Measurements from ENCODE around the gene PARP12. TPM values are rescaled to one million over a fixed set of nuclear protein-coding genes. Genes with fewer than 3 reads are reported as not detected.

The PARP12 gene
- polyA plus RNA-seq, 3 donors: 13.3 to 22.2 (median 17.0) TPM

DNA sequence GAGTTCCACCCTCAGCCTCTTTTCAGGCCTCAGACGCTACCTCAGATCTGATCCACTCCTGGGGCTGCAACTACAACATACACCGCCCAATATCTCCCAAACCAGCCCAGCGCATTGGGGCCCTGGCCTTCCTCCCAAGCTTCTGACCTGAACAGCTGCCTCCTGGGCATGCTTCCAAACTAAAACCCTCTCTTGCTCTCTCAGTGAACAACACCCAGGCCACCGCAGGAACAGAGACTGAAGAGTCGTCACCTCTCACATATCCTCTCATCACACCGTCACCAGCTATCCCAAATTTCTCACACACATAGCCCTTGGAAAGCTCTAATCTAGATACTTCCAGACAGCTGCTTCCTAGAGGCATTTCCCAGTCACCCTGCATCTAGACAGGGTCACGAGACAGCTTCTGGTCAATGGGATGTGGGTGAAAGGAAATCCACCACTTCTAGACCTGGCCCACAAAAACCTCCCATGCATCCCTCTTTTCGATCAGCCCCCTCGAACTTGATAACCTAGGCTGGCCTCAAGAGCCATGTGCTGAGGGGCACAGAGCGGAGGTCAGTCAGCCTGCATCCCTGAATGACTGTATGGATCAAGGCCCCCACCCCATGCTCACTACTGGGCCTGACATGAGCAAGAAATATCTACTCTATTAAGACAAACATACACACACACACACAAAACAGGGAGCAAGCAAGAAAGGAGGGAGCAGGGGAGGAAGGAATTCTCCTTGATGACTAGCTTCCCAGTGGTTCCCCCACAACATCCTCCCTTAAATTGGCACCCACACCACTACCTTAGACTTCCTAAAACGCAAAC, 1.8 kb downstream of the PARP12 start:
- DNase-seq: no peak

DNA sequence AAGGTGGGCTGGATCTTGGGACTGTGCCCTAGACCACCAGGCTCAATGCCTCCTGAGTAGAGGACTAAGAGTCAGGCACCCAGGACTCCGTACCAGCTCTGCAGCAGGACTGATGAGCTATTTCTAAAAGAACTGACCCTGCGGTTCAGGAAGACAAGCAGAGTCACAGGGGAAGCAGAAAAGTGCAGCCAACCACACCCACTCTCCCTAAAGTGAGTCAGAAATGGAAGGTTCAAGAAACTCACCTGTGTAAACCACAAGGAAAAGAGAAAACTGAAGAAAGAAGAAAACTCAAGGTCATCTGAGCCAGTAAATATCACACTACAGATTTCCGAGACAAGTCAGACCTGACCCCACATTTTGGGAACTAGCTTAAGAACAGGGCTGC, 2.5 kb downstream of the PARP12 start:
- no peak for DNase-seq

DNA sequence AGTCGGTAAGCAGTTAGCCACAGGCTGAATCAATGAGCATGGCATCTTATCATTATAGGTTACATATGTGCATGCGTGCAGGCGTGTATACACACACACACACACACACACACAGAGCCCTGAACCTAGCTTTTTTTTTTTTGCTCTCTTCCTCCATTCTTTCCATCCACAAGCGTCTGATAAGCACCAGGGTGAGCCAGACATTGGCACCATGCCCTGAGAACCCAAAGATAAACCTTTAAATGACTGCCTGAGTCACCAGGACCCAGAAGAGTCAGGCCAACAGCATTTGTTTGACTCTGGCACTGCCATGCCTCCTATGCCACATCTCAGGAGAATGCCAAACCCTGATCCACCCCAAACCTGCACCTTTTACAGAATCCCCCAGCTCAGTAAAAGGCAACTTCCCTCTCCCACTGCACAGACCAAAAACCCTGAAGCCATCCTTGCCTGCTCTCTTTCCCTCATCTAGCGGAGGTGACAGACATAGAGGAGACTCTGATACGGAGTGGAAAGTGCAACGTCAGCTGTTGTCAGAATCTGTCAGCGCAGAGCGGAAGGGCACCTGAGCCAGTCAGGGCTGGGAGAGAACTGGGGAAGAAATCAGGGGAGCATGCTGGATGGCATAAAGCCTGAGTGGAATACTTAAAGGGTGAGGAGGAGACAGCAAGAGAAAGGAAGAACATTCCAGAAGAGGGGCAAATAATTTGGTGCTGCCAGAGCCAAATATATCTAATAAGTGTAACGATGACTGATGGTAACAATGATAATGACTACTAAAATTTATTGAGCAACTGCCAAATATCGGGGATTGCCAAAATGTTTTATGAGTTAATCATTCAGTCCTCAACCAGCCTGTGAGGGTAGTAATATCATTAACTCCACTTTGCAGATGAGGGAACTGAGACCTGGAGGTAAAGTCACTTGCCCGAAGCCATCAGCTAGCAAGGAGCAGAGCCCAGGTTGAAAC, 3.2 kb downstream of the PARP12 start:
- DNase-seq: no peak

DNA sequence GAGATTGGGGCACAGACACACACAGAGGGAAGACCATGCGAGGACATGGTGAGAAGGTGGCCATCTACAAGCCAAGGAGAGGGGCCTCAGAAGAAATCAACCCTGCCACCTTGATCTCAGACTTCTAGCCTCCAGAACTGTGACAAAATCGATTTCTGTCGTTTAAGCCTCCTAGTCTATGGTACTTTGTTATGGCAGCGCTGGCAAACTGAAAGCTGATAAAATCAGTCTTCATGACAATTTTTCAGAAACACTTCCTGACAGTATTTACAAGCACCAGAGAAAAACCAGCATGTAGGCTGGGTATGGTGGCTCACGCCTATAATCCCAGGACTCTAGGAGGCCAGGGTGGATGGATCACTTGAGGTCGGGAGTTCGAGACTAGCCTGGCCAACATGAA, 4.2 kb downstream of the PARP12 start:
- DNase-seq: no peak

DNA sequence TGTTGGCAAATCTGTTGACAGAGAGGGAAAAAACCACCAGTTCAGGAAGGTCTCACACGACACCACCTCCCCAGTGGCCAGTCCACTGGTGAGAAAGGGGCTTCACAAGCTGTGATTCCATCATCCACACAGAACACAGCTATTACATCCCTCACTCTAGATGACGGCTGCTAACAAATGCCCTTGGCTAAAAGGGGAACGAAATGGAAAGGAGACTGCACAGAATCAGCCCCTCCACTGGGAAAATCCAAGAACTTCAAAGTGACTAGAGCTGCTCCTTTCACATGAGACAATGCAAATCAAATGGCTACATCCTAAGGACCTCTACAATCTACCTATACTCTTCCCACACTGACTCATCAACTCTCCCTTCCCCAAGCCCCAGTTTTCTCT, 5.6 kb downstream of the PARP12 start:
- DNase-seq: no peak

DNA sequence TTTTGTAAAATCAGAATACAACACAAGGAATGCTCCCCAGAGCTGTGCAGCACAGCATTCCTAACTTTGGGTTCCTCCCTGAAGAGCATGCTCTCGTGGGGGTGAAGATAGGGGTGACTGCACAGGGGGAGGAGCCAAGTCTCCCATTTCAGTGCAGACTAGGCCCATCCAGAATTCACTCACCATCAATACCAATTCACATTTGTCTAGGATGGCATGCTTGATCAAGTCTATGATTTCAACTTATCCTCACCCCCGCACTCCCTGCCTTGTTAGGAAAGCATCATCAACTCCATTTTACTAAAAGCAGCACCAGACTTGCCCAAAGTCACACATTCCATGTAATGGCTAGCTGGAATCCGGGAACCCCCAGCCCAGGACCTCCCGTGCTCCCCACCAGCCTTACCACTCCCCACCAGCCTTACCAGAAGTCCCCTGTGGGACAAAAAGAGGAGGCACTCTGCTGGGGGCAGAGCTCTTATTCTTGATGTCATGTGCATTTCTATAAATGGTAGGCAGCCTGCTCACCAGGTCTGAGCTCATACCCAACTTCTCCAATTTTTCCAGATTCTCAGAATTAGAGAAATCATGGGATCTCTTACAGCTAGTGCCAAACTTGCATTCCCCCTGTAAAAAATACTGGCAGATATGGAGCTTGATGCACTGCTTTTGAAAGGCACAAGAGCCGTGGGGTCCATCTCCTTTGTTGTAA, 6.2 kb downstream of the PARP12 start:
- DNase-seq: no peak

DNA sequence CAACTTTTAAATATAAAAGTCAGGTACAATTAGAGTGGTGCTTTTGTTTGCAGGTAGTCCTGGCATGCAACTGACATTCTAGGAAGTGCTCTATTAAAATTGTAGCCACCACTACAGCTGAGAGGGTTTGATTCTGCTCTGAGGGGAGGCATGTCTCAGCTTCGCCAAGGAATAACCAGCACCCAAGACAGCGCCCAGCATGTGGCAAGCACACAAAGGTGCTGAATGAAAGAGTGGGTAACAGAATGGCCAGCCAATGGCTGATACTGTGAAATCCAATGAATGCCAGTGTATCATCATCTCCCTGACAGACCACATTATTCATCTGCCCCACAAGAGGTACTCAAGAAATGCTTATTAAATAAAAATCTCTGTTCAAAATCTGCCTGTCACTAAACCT, 6.9 kb downstream of the PARP12 start:
- no peak for DNase-seq

DNA sequence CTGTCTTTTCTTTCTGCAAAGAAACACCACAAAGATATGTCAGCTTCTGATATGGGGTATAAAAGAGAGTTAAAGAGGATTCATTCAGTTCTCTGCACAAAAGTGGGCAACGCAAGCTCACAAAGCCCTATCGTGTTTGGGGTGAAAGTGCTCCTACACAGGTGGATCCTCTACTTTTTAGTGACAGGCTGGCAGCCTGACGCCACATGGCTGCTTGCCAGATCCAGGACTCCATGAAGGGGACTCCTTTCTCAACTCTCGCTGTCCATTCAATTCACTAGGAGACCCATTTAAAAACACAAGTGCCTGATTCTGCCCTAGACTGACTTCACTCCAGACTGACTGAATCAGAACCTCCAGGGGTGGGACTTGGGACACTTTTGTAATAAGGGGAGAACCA, 8.0 kb downstream of the PARP12 start:
- no peak for DNase-seq

DNA sequence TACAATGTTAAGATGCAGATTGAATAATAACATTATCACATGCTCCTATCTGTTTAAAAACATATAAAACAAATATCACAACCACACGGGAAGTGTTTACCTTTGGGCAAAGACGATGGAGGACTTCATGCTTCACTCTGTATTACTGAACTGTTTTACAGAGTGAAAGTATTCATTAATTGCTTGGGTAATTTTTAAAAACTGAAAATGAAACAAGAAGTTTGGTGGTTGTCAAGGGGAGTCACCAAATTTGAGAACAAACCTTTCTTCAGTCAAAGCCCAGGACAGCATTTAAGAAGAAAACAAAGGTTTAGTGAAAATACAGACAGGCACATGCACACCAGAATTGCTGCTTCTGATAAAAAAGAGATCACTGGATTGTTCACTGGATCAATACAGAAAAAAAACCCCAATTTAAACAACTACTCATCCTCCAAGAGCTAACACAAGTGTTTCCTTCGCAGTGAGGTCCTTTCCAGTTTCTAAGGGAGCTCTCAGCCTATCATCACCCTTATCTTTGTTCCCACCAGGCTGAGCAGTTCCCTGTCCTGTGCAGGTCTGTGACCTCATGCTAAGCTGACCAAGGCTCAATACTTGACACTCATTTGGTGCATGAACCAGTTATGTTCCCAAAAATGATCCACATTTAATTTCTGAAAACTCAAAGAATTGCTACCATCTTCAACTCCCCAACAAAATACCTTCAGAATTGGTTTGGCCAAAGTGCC, 8.8 kb downstream of the PARP12 start:
- no peak for DNase-seq

DNA sequence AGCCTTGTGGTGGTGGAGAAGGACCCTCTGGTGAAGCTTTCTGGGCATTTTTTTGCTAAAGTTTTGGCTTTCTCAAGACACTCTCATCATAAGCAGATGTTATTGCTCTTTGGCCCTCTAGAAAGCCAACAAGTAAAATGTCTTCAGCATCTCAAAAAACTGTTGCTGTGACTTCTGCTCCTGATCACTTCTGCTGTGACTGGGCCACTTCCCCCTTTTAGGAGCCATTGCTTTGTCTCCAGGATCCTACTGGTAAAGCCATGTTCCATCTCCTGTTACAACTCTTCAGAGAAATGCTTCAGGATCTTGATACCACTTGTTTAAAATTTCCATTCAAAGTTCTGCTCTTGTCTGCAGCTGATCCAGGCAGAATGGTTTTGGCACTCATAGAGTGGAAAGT, 10.9 kb downstream of the PARP12 start:
- no peak for DNase-seq

DNA sequence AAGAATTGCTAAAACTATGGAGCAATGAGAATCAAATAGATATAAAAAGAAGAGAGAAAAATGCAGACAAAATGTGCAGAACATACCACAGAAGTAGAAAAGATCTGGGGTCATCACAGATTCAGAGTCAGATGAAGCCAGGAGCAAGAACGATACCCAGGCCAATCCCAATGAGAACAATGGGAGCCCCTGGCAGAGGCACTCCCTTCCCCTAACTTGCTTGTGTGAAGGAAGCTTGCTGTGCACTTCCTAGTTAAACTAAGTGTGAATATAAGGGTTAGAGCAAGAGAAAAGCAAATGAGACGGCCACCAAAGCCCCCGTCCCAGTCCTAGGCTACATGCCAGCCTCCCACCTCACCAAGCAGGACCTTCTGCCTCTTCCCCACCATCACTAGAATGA, 12.7 kb downstream of the PARP12 start:
- no peak for DNase-seq

DNA sequence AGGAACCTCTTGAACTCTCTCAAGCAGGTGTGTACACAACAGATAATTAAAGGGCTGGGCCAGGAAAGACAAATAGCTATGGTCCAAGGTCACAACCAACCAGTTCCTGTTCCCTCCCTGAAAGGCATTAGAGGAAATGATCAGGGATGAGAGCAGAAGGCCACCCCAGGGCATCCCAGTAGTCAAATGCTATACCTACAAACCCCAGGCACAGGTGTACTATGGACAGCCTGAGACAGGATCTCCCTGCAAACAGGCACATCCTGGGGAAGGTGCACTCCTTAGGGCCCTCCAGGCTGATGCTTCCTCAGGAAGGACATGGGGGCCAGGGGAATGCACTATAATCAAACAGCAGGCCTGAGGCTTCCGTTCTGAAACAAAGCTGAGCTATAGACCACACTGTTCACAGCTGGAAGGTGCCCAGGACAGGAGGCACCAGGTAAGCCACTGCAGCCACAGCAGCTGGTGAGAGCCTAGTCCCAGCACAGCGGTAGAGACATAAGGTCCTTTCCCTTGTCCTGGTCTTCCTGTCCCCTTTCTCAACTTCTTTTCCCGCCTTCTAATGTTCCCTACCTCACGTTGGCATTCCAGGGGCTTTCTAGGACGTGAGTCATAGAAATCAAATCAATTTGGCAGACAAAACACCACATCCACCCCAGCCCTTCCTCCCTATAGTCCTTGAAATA, 13.3 kb downstream of the PARP12 start:
- no peak for DNase-seq

DNA sequence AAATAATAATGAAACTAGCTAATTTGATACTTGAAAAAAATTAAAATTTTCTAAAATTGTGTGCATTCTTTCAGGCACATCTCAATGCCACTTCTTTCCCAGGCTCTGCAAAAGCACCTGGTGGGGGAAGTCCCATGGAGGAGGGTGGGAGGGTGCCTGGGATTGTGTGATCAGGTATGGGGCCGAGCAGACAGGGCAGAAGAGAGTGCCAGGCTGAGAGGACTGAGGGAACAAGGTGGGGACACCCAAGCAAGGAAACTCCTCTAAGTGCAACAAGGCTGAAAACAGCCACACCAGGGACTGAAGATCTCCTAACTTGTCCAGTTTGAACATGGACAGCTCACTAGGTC, 13.8 kb downstream of the PARP12 start:
- no peak for DNase-seq

DNA sequence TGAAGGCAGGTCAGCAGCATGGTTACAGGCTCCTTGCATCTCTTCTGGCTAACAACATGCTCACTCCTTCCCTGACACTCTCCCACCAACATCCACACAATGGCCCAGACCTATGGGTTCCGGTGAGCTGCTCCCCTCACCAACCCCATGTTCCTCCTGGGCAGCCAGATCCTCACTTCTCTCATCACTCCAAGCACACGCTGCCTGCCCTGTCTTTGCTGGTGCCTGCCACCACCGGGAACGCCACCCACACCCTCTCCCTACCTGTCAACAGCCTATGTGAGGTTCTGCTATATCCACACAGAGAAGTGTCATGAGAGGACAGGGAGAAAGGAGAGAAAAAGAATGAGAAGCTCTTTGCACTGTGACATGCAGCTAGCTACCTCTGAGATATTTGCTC, 14.6 kb downstream of the PARP12 start:
- no peak for DNase-seq

DNA sequence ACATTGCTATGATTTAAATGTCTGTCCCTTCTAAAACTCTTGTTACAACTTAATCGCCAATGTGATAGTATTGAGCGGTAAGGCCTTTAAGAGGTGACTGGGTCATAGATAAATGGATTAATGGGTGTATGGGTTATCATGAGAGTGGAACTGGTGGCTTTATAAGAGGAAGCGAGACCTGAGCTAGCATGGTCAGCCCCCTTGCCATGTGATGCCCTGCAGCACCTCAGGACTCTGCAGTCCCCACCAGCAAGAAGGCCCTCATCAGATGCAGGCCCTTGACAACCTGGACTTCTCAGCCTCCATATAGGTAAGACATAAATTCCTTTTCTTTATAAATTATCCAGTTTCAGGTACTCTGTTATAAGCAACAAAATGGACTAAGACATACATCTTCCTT, 15.6 kb downstream of the PARP12 start:
- no peak for DNase-seq

DNA sequence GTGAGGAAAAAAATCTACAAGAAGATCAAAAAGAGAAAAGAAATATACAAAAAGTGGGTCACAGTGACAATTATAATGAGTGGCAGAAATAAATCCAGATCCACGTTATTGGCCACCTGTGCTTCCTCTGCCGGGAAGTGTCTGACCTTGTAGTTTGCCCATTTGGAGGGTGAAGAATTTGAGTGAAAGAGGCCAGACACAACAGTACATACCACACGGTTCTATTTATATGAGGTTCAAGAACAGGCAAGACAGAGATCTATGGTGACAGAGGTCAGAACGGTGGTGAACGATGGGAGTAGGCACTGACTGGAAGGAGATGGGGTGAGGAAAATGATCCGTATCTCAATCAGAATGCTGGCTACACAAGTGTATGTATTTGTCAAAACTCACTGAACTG, 17.1 kb downstream of the PARP12 start:
- DNase-seq: no peak

DNA sequence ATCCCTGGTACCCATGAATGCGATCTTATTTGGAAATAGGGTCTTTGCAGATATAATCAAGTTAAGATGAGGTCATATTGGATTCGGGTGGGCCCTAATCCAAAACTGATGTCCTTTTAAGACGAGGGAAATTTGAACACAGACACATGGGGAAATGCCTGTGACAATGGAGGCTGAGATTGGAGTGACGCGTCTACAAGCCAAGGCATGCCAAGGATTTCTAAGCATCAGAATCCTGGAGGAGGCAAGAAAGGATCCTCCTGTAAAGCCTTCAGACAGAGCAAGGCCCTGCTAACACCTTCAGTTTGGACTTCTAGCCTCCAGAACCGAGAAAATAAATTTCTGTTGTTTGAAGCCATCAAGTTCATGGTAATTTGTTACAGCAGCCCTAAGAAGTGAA, 18.5 kb downstream of the PARP12 start:
- DNase-seq: no peak

DNA sequence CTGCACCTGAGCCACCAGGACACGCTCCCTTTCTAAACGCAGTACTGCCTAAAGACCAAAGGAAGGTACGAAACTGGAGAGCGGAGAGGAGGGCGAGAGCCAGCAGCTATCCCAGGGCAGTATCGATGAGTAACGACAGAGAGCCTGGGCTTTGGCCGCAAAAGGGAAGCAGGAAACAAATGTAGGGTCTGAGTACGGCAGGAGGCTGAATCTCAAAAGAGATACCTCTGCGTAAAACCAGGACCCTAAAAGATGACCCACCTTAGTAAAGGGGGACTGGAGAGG, 20.4 kb downstream of the PARP12 start:
- DNase-seq: no peak

DNA sequence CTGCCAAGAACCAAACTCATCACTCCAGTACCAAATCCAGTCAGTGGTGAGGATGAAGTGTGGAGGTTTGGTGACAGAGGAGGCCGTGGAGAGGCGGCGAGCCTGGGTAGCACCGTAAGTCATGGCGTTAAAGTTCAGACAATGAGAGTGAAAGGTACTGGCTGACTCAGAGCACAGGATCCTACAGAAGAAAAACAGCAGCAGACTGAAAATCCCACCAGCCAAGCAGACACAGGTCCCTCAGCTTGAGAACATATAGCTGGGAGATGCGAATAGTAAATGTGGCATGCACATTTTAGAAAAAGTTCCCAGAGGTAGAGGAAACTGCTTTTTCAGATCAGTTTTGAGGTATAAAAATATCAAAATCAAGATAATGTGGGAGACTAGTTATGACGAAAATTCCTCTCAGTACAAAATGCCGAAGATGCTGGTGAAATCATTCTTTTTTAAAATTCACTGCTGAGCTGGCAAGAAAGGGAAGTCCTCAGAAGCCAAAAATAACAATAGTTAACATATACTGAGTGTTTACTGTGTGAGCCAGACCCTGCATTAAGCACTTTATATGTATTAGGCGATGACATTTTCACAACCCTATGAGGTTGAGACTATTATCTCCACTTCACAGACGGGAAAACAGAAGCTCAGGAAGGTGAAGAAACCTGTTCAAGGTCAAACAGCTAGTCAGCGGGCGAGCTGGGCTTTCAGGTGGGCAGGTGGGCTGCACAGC, 20.9 kb downstream of the PARP12 start:
- no peak for DNase-seq

DNA sequence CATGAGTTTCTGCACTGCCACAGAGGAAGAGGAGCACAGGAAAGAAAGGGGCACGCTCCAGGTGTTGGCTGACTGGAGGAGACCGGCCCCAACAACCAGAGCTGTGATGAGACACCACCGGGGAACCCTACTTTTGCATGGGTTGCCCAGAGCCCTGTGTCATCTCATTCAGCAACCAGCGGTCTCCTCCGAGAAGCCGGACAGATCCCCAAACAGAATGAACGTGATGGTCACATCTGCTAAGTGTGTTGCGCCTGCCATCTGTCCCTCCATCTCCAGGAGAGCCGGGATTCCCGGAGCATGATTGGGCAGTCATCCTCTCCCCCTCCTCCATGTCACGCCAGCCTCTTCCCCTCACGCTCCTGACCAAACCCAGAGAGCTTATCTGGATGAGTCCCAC, 22.9 kb downstream of the PARP12 start:
- no peak for DNase-seq

DNA sequence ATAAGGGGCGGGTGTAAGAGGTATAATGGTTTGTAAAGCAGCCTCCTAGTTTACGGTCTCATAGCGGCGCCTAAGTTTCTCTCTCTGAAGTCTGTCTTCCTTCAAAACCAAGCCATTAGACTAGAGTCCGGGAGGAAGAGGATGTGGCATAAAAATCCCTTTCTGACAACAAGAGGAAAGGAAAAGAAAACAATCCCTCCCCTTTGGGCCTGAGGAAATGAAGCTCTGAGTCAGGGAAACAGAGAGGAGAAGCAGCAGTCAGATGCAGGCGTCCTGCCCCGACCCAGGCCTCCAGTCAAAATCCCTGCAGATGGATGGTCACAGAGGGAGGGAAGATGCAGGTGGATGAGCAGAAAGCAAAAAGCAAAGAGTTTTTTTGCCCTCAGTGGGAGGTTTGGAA, 23.7 kb downstream of the PARP12 start:
- DNase-seq: no peak

All from renal pelvis (tissue), 4 donors.